ENCODE data around the gene CCDC159.
"Not testable (repeated sequence)": the region's sequence is repeated elsewhere in the genome, so short reads cannot be mapped to it uniquely, and the experiment has no call there.

CCDC159 gene

GRCh38 chr19:11346104-11346940 lies at the start of gene CCDC159, which contains the start of gene TMEM205:
Gene CCDC159 (plus strand): TSS chr19:11346519. CDS start chr19:11346607, 88 bp downstream.
Gene TMEM205 (minus strand): TSS chr19:11346268. CDS start chr19:11345619, 649 bp downstream.
- peak; percentile 100 for DNase-seq (ENCODE audit: low spot score)

GRCh38 chr19:11299946-11300810 lies 46.1 kb upstream of the CCDC159 start:
- no peak for DNase-seq (ENCODE audit: low spot score)

- DNase-seq (ENCODE audit: low spot score), result no peak
Measured at GRCh38 chr19:11300811-11301120, 45.6 kb upstream of the CCDC159 start.

- DNase-seq (ENCODE audit: low spot score), result no peak
Measured at GRCh38 chr19:11304936-11305335, 41.4 kb upstream of the CCDC159 start.

- DNase-seq (ENCODE audit: low spot score), result no peak
Measured at GRCh38 chr19:11306337-11306736, 40.0 kb upstream of the CCDC159 start.

- DNase-seq (ENCODE audit: low spot score), result not testable (repeated sequence)
Measured at GRCh38 chr19:11320278-11320995, 25.9 kb upstream of the CCDC159 start.

- DNase-seq (ENCODE audit: low spot score), result no peak
Measured at GRCh38 chr19:11321191-11322126, 24.9 kb upstream of the CCDC159 start.

GRCh38 chr19:11322269-11323024 lies 23.9 kb upstream of the CCDC159 start:
- no peak for DNase-seq (ENCODE audit: low spot score)

- DNase-seq (ENCODE audit: low spot score), result no peak
Measured at GRCh38 chr19:11323601-11324078, 22.7 kb upstream of the CCDC159 start.

GRCh38 chr19:11324079-11324661 lies 22.1 kb upstream of the CCDC159 start:
- no peak for DNase-seq (ENCODE audit: low spot score)

- DNase-seq (ENCODE audit: low spot score), result no peak
Measured at GRCh38 chr19:11324748-11325389, 21.4 kb upstream of the CCDC159 start.

- DNase-seq (ENCODE audit: low spot score), result no peak
Measured at GRCh38 chr19:11325544-11325943, 20.8 kb upstream of the CCDC159 start.

GRCh38 chr19:11330127-11330526 lies 16.2 kb upstream of the CCDC159 start:
- DNase-seq (ENCODE audit: low spot score), result no peak

GRCh38 chr19:11331502-11331901 lies 14.8 kb upstream of the CCDC159 start:
- no peak for DNase-seq (ENCODE audit: low spot score)

GRCh38 chr19:11332822-11333221 lies 13.5 kb upstream of the CCDC159 start:
- DNase-seq (ENCODE audit: low spot score), result no peak

GRCh38 chr19:11333838-11334237 lies 12.5 kb upstream of the CCDC159 start:
- not testable (repeated sequence) for DNase-seq (ENCODE audit: low spot score)

- no peak for DNase-seq (ENCODE audit: low spot score)
Measured at GRCh38 chr19:11335449-11336146, 10.7 kb upstream of the CCDC159 start.

GRCh38 chr19:11337080-11337479 lies 9.2 kb upstream of the CCDC159 start:
- DNase-seq (ENCODE audit: low spot score), result no peak

GRCh38 chr19:11338121-11338520 lies 8.2 kb upstream of the CCDC159 start:
- no peak for DNase-seq (ENCODE audit: low spot score)
